H9 (cell line): ENCODE measurements around the gene ITGB8. TPM values are rescaled to one million over a fixed set of nuclear protein-coding genes. Genes with fewer than 3 reads are reported as not detected.

ENCODE experiments used
- DNase-seq: peaks from one replicate; pipeline ENCODE4 v3.0.0-alpha.2; 2017
- H2AFZ ChIP-seq: one replicate; pipeline ENCODE4 v1.6.1; 2013; ENCODE audit warnings: mild to moderate bottlenecking, low read length, control low read depth, moderate library complexity
- H2AK5ac ChIP-seq: 2 replicates; pipeline ENCODE4 v1.6.1; 2013; ENCODE audit warnings: low read length, control low read depth, mixed read lengths; ENCODE audit not compliant: insufficient read length
- H2BK120ac ChIP-seq: one replicate; pipeline ENCODE4 v1.6.1; 2013; ENCODE audit warnings: low read depth, mild to moderate bottlenecking, low read length, control low read depth, inconsistent platforms; ENCODE audit not compliant: poor library complexity, severe bottlenecking
- H2BK12ac ChIP-seq: 2 replicates; pipeline ENCODE4 v1.6.1; 2013; ENCODE audit warnings: low read length, control low read depth, mixed read lengths, low read depth; ENCODE audit not compliant: insufficient read length
- H2BK15ac ChIP-seq: 2 replicates; pipeline ENCODE4 v1.6.1; 2013; ENCODE audit warnings: low read depth, low read length, control low read depth
- H2BK20ac ChIP-seq: one replicate; pipeline ENCODE4 v1.6.1; 2013; ENCODE audit warnings: low read depth, mild to moderate bottlenecking, low read length, control low read depth, inconsistent platforms; ENCODE audit not compliant: poor library complexity, severe bottlenecking
- H2BK5ac ChIP-seq: 2 replicates; pipeline ENCODE4 v1.6.1; 2013; ENCODE audit warnings: low read length, control low read depth, mixed read lengths; ENCODE audit not compliant: insufficient read length
- H3K14ac ChIP-seq: 2 replicates; pipeline ENCODE4 v1.6.1; 2013; ENCODE audit warnings: low read length, control low read depth; ENCODE audit not compliant: insufficient read depth
- H3K18ac ChIP-seq: 2 replicates; pipeline ENCODE4 v1.6.1; 2013; ENCODE audit warnings: low read depth, mild to moderate bottlenecking, mixed read lengths, low read length, control low read depth; ENCODE audit not compliant: insufficient read length
- H3K23ac ChIP-seq: 2 replicates; pipeline ENCODE4 v1.6.1; 2013; ENCODE audit warnings: low read length, control low read depth, mixed read lengths, low read depth; ENCODE audit not compliant: insufficient read length
- H3K23me2 ChIP-seq: 2 replicates; pipeline ENCODE4 v1.6.1; 2013; ENCODE audit warnings: low read depth, mild to moderate bottlenecking, mixed read lengths, low read length, control low read depth; ENCODE audit not compliant: insufficient read length, poor library complexity, severe bottlenecking
- H3K27ac ChIP-seq: 2 replicates; pipeline ENCODE4 v1.5.1; 2013; ENCODE audit warnings: low read length, control low read depth, mixed read lengths, low read depth; ENCODE audit not compliant: insufficient read length
- H3K27me3 ChIP-seq: 2 replicates; pipeline ENCODE4 v1.6.1; 2013; ENCODE audit warnings: low read length, control low read depth, inconsistent platforms; ENCODE audit not compliant: insufficient read depth
- H3K4ac ChIP-seq: 2 replicates; pipeline ENCODE4 v1.6.1; 2013; ENCODE audit warnings: low read depth, mild to moderate bottlenecking, control low read depth, inconsistent platforms, low read length, moderate library complexity
- H3K4me1 ChIP-seq: 2 replicates; pipeline ENCODE4 v1.6.1; 2013; ENCODE audit warnings: low read length, control low read depth, inconsistent platforms; ENCODE audit not compliant: insufficient read depth
- H3K4me2 ChIP-seq: 2 replicates; pipeline ENCODE4 v1.6.1; 2013; ENCODE audit warnings: low read length, control low read depth, mixed read lengths; ENCODE audit not compliant: insufficient read length, insufficient read depth
- H3K56ac ChIP-seq: 2 replicates; pipeline ENCODE4 v1.6.1; 2013; ENCODE audit warnings: low read depth, mild to moderate bottlenecking, mixed read lengths, low read length, control low read depth; ENCODE audit not compliant: insufficient read length
- H3K79me1 ChIP-seq: 2 replicates; pipeline ENCODE4 v1.6.1; 2013; ENCODE audit warnings: low read depth, mild to moderate bottlenecking, moderate library complexity, low read length, control low read depth, inconsistent platforms; ENCODE audit not compliant: insufficient read depth, poor library complexity, severe bottlenecking
- H3K79me2 ChIP-seq: 2 replicates; pipeline ENCODE4 v1.6.1; 2013; ENCODE audit warnings: low read length, control low read depth, inconsistent platforms; ENCODE audit not compliant: insufficient read depth
- H3K9ac ChIP-seq: 2 replicates; pipeline ENCODE4 v1.6.1; 2013; ENCODE audit warnings: low read length, control low read depth, mixed read lengths; ENCODE audit not compliant: insufficient read length; ENCODE audit errors: extremely low read depth
- H3K9me3 ChIP-seq: one replicate; pipeline ENCODE4 v1.6.1; 2013; ENCODE audit warnings: low read depth, low read length, inconsistent platforms; ENCODE audit not compliant: control insufficient read depth
- H3T11ph ChIP-seq: one replicate; pipeline ENCODE4 v1.6.1; 2013; ENCODE audit warnings: mild to moderate bottlenecking, low read length, control low read depth, inconsistent platforms
- H4K20me1 ChIP-seq: one replicate; pipeline ENCODE4 v1.6.1; 2013; ENCODE audit not compliant: control insufficient read depth, insufficient read length, insufficient read depth
- H4K5ac ChIP-seq: 2 replicates; pipeline ENCODE4 v1.6.1; 2013; ENCODE audit warnings: low read depth, mild to moderate bottlenecking, mixed read lengths, low read length, control low read depth; ENCODE audit not compliant: insufficient read length
- H4K8ac ChIP-seq: replicated peaks from 2 replicates; pipeline ENCODE4 v1.6.1; 2013; ENCODE audit warnings: low read length, control low read depth, mixed read lengths, low read depth; ENCODE audit not compliant: insufficient read length
- H4K91ac ChIP-seq: 2 replicates; pipeline ENCODE4 v1.6.1; 2013; ENCODE audit warnings: low read depth, mild to moderate bottlenecking, moderate library complexity, mixed read lengths, low read length, control low read depth; ENCODE audit not compliant: insufficient read length
- H3K27ac Mint-ChIP-seq, 3 experiments: 2 replicates in 2 of 3; 3 replicates in 1 of 3; pipeline ENCODE4 v1.8.0; 2020 to 2021; ENCODE audit warnings: mixed read lengths in 3 of 3, mild to moderate bottlenecking in 1 of 3, moderate library complexity in 1 of 3
- H3K27me3 Mint-ChIP-seq: 2 replicates; pipeline ENCODE4 v1.8.0; 2021; ENCODE audit warnings: low read depth, mild to moderate bottlenecking, moderate library complexity, mixed read lengths
- H3K36me3 Mint-ChIP-seq, 3 experiments: 2 replicates in 2 of 3; 3 replicates in 1 of 3; pipeline ENCODE4 v1.8.0; 2020 to 2021; ENCODE audit warnings: low read depth in 3 of 3, mixed read lengths in 3 of 3; ENCODE audit not compliant: insufficient read depth in 1 of 3
- H3K4me1 Mint-ChIP-seq, 2 experiments: 2 replicates each; pipeline ENCODE4 v1.8.0; 2020; ENCODE audit warnings: mixed read lengths in 2 of 2
- H3K4me3 Mint-ChIP-seq, 2 experiments: 2 replicates in 1 of 2; 3 replicates in 1 of 2; pipeline ENCODE4 v1.8.0; 2020 to 2021; ENCODE audit warnings: mild to moderate bottlenecking in 2 of 2, mixed read lengths in 2 of 2, moderate library complexity in 1 of 2
- H3K9me3 Mint-ChIP-seq, 2 experiments: 2 replicates in 1 of 2; 3 replicates in 1 of 2; pipeline ENCODE4 v1.8.0; 2020; ENCODE audit warnings: mild to moderate bottlenecking in 2 of 2, mixed read lengths in 2 of 2, moderate library complexity in 1 of 2
- CTCF ChIP-seq: fragments of 200-600 bp; sonication (generic); conservative IDR thresholded peaks from 3 replicates; pipeline ENCODE4 v1.8.0; 2021; ENCODE audit warnings: antibody characterized with exemption, mild to moderate bottlenecking
- WGBS: extraction: QIAGEN DNeasy Blood & Tissue Kit; methylation state at CpG from one replicate; pipeline ENCODE4 v1.1.7; 2013; ENCODE audit warnings: missing lambda C conversion rate, low lambda C conversion rate, mixed read lengths; ENCODE audit not compliant: insufficient read length; ENCODE audit errors: extremely low coverage; 5-methylcytosine and 5-hydroxymethylcytosine counted together
- total RNA-seq: library from RNA; stranded (reverse); gene quantifications from 2 replicates; pipeline ENCODE4 v1.2.1, GENCODE V29; 2021

Gene ITGB8
- total RNA-seq, 1 experiment from 2014 or later = 7.6 TPM

GRCh38 chr7:20282959-20283358 lies 47.7 kb upstream of the ITGB8 start:
- Histone ChIP-seq H2BK15ac (no peak overlapping the region), H3K14ac (no peak overlapping the region), H3K79me1 (no peaks in the 10 kb centered on the region), H2BK5ac (no peak overlapping the region), H3K27me3 (no peaks in the 10 kb centered on the region), H3K9me3 (no peaks in the 10 kb centered on the region), H2BK120ac (no peak overlapping the region), H3K18ac (no peak overlapping the region), H3T11ph (no peak overlapping the region), H3K23ac (no peak overlapping the region), H3K23me2 (no peaks in the 10 kb centered on the region), H3K4me1 (no peaks in the 10 kb centered on the region), H2BK20ac (no peak overlapping the region), H4K5ac (no peak overlapping the region), H4K20me1 (no peaks in the 10 kb centered on the region), H3K79me2 (no peaks in the 10 kb centered on the region), H3K9ac (no peak overlapping the region), H4K8ac (no peak overlapping the region), H3K4ac (no peak overlapping the region), H2AK5ac (no peak overlapping the region), H3K56ac (no peak overlapping the region), H3K27ac (no peak overlapping the region), H2AFZ (no peak overlapping the region), H3K4me2 (no peak overlapping the region), H4K91ac (no peak overlapping the region), H2BK12ac (no peak overlapping the region)
- no peak overlapping the region for H3K27ac Mint-ChIP-seq
- H3K27me3 Mint-ChIP-seq = no peaks in the 10 kb centered on the region
- no peaks in the 10 kb centered on the region for H3K36me3 Mint-ChIP-seq
- no peak for TF ChIP-seq CTCF
- H3K4me3 Mint-ChIP-seq = no peak overlapping the region
- peaks cover 3% of the 10 kb centered on the region in 2 experiments; a peak in 3 of 4 replicates for H3K4me1 Mint-ChIP-seq
- DNase-seq = no peak
- WGBS = no CpG with 5 or more reads among the region's 1 CpG
- no peaks in the 10 kb centered on the region for H3K9me3 Mint-ChIP-seq
